CD8-positive, alpha-beta memory T cell (primary cell): ENCODE results near the gene MGAT4C. TPM values are rescaled to one million over a fixed set of nuclear protein-coding genes. Genes with fewer than 3 reads are reported as not detected.
"Not testable (repeated sequence)": the region's sequence is repeated elsewhere in the genome, so short reads cannot be mapped to it uniquely, and the experiment has no call there.

Source experiments
- CTCF ChIA-PET: fragments of 350-600 bp; sonication (Branson Sonifier 250); formaldehyde crosslinking; loops from one replicate; lab custom pipeline; 2021; ENCODE audit warnings: antibody characterized with exemption; lab: Charles Lee
- POLR2A ChIA-PET: fragments of 350-600 bp; sonication (Branson Sonifier 250); formaldehyde crosslinking; loops from one replicate; lab custom pipeline; 2021; ENCODE audit warnings: antibody characterized with exemption; lab: Charles Lee
- DNase-seq, 5 donors: peaks; one replicate each; pipeline versions ENCODE4 v3.0.0 to v3.0.0-alpha.2; 2020 to 2022; ENCODE audit warnings: mixed read lengths in 1 of 5
- H3K27ac ChIP-seq: one replicate; pipeline ENCODE4 v1.7.0; 2013; ENCODE audit warnings: low read depth, mild to moderate bottlenecking, low read length, moderate library complexity
- H3K27me3 ChIP-seq: 2 replicates; pipeline ENCODE4 v1.7.0; 2013; ENCODE audit warnings: low read length, mild to moderate bottlenecking; ENCODE audit not compliant: insufficient read depth, poor library complexity, severe bottlenecking
- H3K36me3 ChIP-seq: 2 replicates; pipeline ENCODE4 v1.7.0; 2013; ENCODE audit warnings: mild to moderate bottlenecking, low read length, moderate library complexity; ENCODE audit not compliant: insufficient read depth
- H3K4me1 ChIP-seq: 2 replicates; pipeline ENCODE4 v1.7.0; 2013; ENCODE audit warnings: mild to moderate bottlenecking, low read length, moderate library complexity; ENCODE audit not compliant: insufficient read depth
- H3K4me3 ChIP-seq: 2 replicates; pipeline ENCODE4 v1.7.0; 2013; ENCODE audit warnings: mild to moderate bottlenecking, low read length
- H3K9me3 ChIP-seq: 2 replicates; pipeline ENCODE4 v1.7.0; 2013; ENCODE audit warnings: mild to moderate bottlenecking, low read length
- H3K27ac Mint-ChIP-seq, 8 donors: one replicate each; pipeline ENCODE4 v1.8.0; 2020 to 2021; ENCODE audit warnings: mixed read lengths in 8 of 8, mild to moderate bottlenecking in 6 of 8, inconsistent platforms in 3 of 8, moderate library complexity in 3 of 8
- H3K27me3 Mint-ChIP-seq, 2 donors: one replicate each; pipeline ENCODE4 v1.8.0; 2020 to 2021; ENCODE audit warnings: mixed read lengths in 2 of 2, mild to moderate bottlenecking in 1 of 2, moderate library complexity in 1 of 2
- H3K36me3 Mint-ChIP-seq, 3 donors: one replicate each; pipeline ENCODE4 v1.8.0; 2020 to 2021; ENCODE audit warnings: mixed read lengths in 3 of 3, inconsistent platforms in 1 of 3, mild to moderate bottlenecking in 1 of 3
- H3K4me1 Mint-ChIP-seq, 3 donors: one replicate each; pipeline ENCODE4 v1.8.0; 2020 to 2021; ENCODE audit warnings: mixed read lengths in 3 of 3, inconsistent platforms in 1 of 3, mild to moderate bottlenecking in 1 of 3
- H3K4me3 Mint-ChIP-seq, 7 donors: one replicate each; pipeline ENCODE4 v1.8.0; 2020 to 2021; ENCODE audit warnings: mixed read lengths in 7 of 7, mild to moderate bottlenecking in 6 of 7, moderate library complexity in 4 of 7, inconsistent platforms in 2 of 7
- H3K9me3 Mint-ChIP-seq, 5 donors: one replicate each; pipeline ENCODE4 v1.8.0; 2020 to 2022; ENCODE audit warnings: mixed read lengths in 5 of 5, mild to moderate bottlenecking in 3 of 5, moderate library complexity in 2 of 5, inconsistent platforms in 1 of 5
- polyA plus RNA-seq: library from polyadenylated mRNA; unstranded; fragments of 300-500 nt; fragmentation: Illumina TruSeq; gene quantifications from one replicate; pipeline ENCODE4 v1.2.3, GENCODE V29; 2021
- total RNA-seq, 2 experiments: library from RNA; stranded (reverse); gene quantifications; one replicate each; pipeline ENCODE4 v1.2.3, GENCODE V29; 2021

MGAT4C gene
- total and polyA plus RNA-seq, 3 experiments from 2014 or later: not detected

DNA sequence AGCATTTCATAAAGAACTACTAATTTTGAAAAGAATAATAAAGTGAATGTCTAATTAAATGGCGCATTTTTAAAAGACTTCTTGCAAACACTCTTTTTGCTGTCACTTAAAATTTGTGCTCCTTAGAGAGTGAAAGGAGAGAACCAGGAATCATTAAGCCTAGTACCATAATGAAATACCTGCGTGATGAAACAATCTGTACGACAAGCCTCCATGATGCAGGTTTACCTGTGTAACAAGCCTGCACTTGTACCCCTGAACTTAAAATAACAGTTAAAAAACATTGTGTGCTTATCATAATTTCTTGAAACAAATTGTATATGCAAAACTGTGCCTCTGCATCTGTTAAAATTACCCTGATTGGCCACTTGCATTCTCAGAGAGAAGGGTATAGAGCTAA, 108.1 kb downstream of the MGAT4C start:
- Histone ChIP-seq H3K36me3 (no peaks in the 10 kb centered on the region), H3K27me3 (no peaks in the 10 kb centered on the region), H3K4me1 (no peaks in the 10 kb centered on the region), H3K9me3 (no peaks in the 10 kb centered on the region), H3K27ac (no peak overlapping the region), H3K4me3 (no peak overlapping the region)
- DNase-seq: no peak
- CTCF ChIA-PET: no interaction called here
- Mint-ChIP-seq H3K9me3 (peaks cover 4 to 20% (median 6%) of the 10 kb centered on the region in 5 donors), H3K4me1 (no peaks in the 10 kb centered on the region), H3K4me3 (no peak overlapping the region), H3K27ac (no peak overlapping the region), H3K27me3 (peaks cover 0 to 1% of the 10 kb centered on the region in 2 donors), H3K36me3 (no peaks in the 10 kb centered on the region)
- POLR2A ChIA-PET: no interaction called here

GRCh38 chr12:86145156-86145555, 111.0 kb downstream of the MGAT4C start:
- Histone ChIP-seq H3K4me1 (no peaks in the 10 kb centered on the region), H3K4me3 (no peak overlapping the region), H3K27ac (no peak overlapping the region), H3K9me3 (no peaks in the 10 kb centered on the region), H3K27me3 (no peaks in the 10 kb centered on the region), H3K36me3 (no peaks in the 10 kb centered on the region)
- Mint-ChIP-seq H3K27me3 (no peaks in the 10 kb centered on the region), H3K36me3 (no peaks in the 10 kb centered on the region), H3K4me3 (no peak overlapping the region), H3K9me3 (peaks cover 2 to 14% (median 6%) of the 10 kb centered on the region in 5 donors), H3K4me1 (no peaks in the 10 kb centered on the region), H3K27ac (no peak overlapping the region)
- ChIA-PET POLR2A (no interaction called here), CTCF (no interaction called here)
- DNase-seq: no peak

GRCh38 chr12:86143162-86143561, 113.0 kb downstream of the MGAT4C start:
- no peak for DNase-seq
- Histone ChIP-seq H3K4me3 (no peak overlapping the region), H3K27me3 (no peaks in the 10 kb centered on the region), H3K9me3 (no peaks in the 10 kb centered on the region), H3K36me3 (no peaks in the 10 kb centered on the region), H3K4me1 (no peaks in the 10 kb centered on the region), H3K27ac (no peak overlapping the region)
- Mint-ChIP-seq H3K9me3 (peaks cover 2 to 14% (median 5%) of the 10 kb centered on the region in 5 donors), H3K27me3 (no peaks in the 10 kb centered on the region), H3K4me3 (no peak overlapping the region), H3K36me3 (no peaks in the 10 kb centered on the region), H3K4me1 (no peaks in the 10 kb centered on the region), H3K27ac (no peak overlapping the region)
- ChIA-PET POLR2A (no interaction called here), CTCF (no interaction called here)

DNA sequence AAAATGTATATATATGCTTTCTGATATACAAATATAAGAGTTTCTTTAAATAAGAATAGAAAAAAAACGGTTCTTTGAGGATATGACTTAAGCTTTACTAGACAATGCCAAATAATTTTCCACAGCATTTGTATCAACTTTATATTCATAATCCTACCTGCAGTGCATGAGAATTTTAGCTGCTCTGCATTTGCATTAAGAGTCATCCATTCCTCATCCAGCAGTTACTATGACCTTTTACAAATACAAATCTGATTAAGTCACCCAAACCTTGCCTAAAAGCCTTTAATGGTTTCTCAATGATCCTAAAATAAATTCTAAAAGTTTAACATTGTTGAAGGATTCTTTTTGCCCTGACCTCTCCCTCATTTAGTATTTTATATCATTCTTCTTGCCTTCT, 116.5 kb downstream of the MGAT4C start:
- Mint-ChIP-seq H3K27ac (no peak overlapping the region), H3K36me3 (no peaks in the 10 kb centered on the region), H3K9me3 (peaks cover 2 to 16% (median 4%) of the 10 kb centered on the region in 5 donors), H3K27me3 (no peaks in the 10 kb centered on the region), H3K4me1 (no peaks in the 10 kb centered on the region), H3K4me3 (no peak overlapping the region)
- Histone ChIP-seq H3K9me3 (no peaks in the 10 kb centered on the region), H3K36me3 (no peaks in the 10 kb centered on the region), H3K27me3 (no peaks in the 10 kb centered on the region), H3K4me1 (no peaks in the 10 kb centered on the region), H3K27ac (no peak overlapping the region), H3K4me3 (no peak overlapping the region)
- no peak for DNase-seq
- POLR2A ChIA-PET: no interaction called here
- CTCF ChIA-PET: no interaction called here

- CTCF ChIA-PET: no interaction called here
- no peak overlapping the region for H3K27ac Mint-ChIP-seq
- POLR2A ChIA-PET: no interaction called here
- Histone ChIP-seq H3K9me3 (no peaks in the 10 kb centered on the region), H3K4me3 (no peak overlapping the region), H3K4me1 (no peaks in the 10 kb centered on the region), H3K27me3 (no peaks in the 10 kb centered on the region), H3K27ac (no peak overlapping the region), H3K36me3 (no peaks in the 10 kb centered on the region)
- no peak overlapping the region for H3K4me3 Mint-ChIP-seq
- no peak for DNase-seq
- H3K36me3 Mint-ChIP-seq: no peaks in the 10 kb centered on the region
- peaks cover 2 to 16% (median 4%) of the 10 kb centered on the region in 5 donors for H3K9me3 Mint-ChIP-seq
- H3K27me3 Mint-ChIP-seq: no peaks in the 10 kb centered on the region
- no peaks in the 10 kb centered on the region for H3K4me1 Mint-ChIP-seq
These were observed 117.4 kb downstream of the MGAT4C start for GRCh38 chr12:86138770-86139169.

DNA sequence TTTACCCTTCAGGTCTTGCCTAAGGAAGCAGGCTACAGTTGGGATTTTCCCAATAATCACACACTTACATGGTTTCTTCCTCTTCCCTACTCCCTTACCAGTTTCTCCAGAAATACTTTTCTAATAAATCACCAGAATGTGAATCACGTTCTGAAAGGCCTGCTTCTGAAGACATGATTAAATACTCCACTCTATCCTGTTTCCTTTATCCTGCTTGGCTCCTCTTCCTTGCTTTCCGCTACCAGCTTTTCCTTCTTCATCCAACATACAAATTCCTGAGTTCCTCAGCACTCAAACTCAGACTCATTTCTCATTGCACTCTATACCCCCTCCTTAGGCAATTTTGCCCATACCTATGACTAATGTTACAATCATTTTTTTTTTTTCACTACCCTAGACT, 118.3 kb downstream of the MGAT4C start:
- no peak overlapping the region for H3K4me3 Mint-ChIP-seq
- H3K36me3 Mint-ChIP-seq: no peaks in the 10 kb centered on the region
- no peaks in the 10 kb centered on the region for H3K27me3 Mint-ChIP-seq
- Histone ChIP-seq H3K27ac (no peak overlapping the region), H3K36me3 (no peaks in the 10 kb centered on the region), H3K4me1 (no peaks in the 10 kb centered on the region), H3K9me3 (no peaks in the 10 kb centered on the region), H3K4me3 (no peak overlapping the region), H3K27me3 (no peaks in the 10 kb centered on the region)
- no peaks in the 10 kb centered on the region for H3K4me1 Mint-ChIP-seq
- DNase-seq: no peak
- no peak overlapping the region for H3K27ac Mint-ChIP-seq
- H3K9me3 Mint-ChIP-seq: peaks cover 0 to 11% (median 4%) of the 10 kb centered on the region in 5 donors
- CTCF ChIA-PET: no interaction called here
- POLR2A ChIA-PET: no interaction called here

GRCh38 chr12:86134561-86134960, 121.6 kb downstream of the MGAT4C start:
- Histone ChIP-seq H3K27ac (no peak overlapping the region), H3K4me3 (no peak overlapping the region), H3K4me1 (no peaks in the 10 kb centered on the region), H3K36me3 (no peaks in the 10 kb centered on the region), H3K27me3 (no peaks in the 10 kb centered on the region), H3K9me3 (no peaks in the 10 kb centered on the region)
- POLR2A ChIA-PET: no interaction called here
- CTCF ChIA-PET: no interaction called here
- no peaks in the 10 kb centered on the region for H3K4me1 Mint-ChIP-seq
- H3K27ac Mint-ChIP-seq: no peak overlapping the region
- H3K36me3 Mint-ChIP-seq: no peaks in the 10 kb centered on the region
- H3K4me3 Mint-ChIP-seq: no peak overlapping the region
- no peak for DNase-seq
- H3K27me3 Mint-ChIP-seq: no peaks in the 10 kb centered on the region
- peaks cover 2 to 17% (median 4%) of the 10 kb centered on the region in 5 donors for H3K9me3 Mint-ChIP-seq

- H3K36me3 ChIP-seq, H3K9me3 ChIP-seq, H3K4me1 Mint-ChIP-seq, CTCF ChIA-PET, H3K4me1 ChIP-seq, H3K27ac Mint-ChIP-seq, H3K36me3 Mint-ChIP-seq, H3K4me3 Mint-ChIP-seq, H3K27ac ChIP-seq, H3K27me3 ChIP-seq, DNase-seq, H3K27me3 Mint-ChIP-seq, H3K4me3 ChIP-seq, POLR2A ChIA-PET, H3K9me3 Mint-ChIP-seq: not testable (repeated sequence)
These were observed 129.3 kb downstream of the MGAT4C start for GRCh38 chr12:86126900-86127299.
